HEK293T (cell line): ENCODE results near the gene CPXM1.
A peak's percentile ranks its signal among the peaks of the same experiment; 100 is the strongest.

Source experiments
- BHLHE40 ChIP-seq: fragments of 450-650 bp; IDR thresholded peaks from 2 replicates; pipeline ENCODE4 v1.6.1; 2016; ENCODE audit warnings: mild to moderate bottlenecking, moderate library complexity, borderline replicate concordance
- CTBP1 ChIP-seq: fragments of 450-650 bp; IDR thresholded peaks from 2 replicates; pipeline ENCODE4 v1.6.1; 2016; ENCODE audit warnings: borderline replicate concordance
- ELF4 ChIP-seq: fragments of 450-650 bp; IDR thresholded peaks from 2 replicates; pipeline ENCODE4 v1.6.1; 2017; ENCODE audit warnings: antibody characterized with exemption
- FOXK2 ChIP-seq: fragments of 450-650 bp; IDR thresholded peaks from 2 replicates; pipeline ENCODE4 v1.6.1; 2016; ENCODE audit warnings: mild to moderate bottlenecking
- FOXM1 ChIP-seq: fragments of 450-650 bp; IDR thresholded peaks from 2 replicates; pipeline ENCODE4 v1.6.1; 2017; ENCODE audit warnings: mild to moderate bottlenecking, borderline replicate concordance
- HDGF ChIP-seq: fragments of 450-650 bp; IDR thresholded peaks from 2 replicates; pipeline ENCODE4 v1.6.1; 2017; ENCODE audit warnings: antibody characterized with exemption, borderline replicate concordance
- L3MBTL2 ChIP-seq: fragments of 450-650 bp; conservative IDR thresholded peaks from 2 replicates; pipeline ENCODE4 v1.6.1; 2016; ENCODE audit warnings: mild to moderate bottlenecking
- NFRKB ChIP-seq: fragments of 450-650 bp; IDR thresholded peaks from 2 replicates; pipeline ENCODE4 v1.6.1; 2016; ENCODE audit warnings: mild to moderate bottlenecking, moderate library complexity
- PKNOX1 ChIP-seq: fragments of 450-650 bp; IDR thresholded peaks from 2 replicates; pipeline ENCODE4 v1.6.1; 2016
- SP1 ChIP-seq: fragments of 450-650 bp; IDR thresholded peaks from 2 replicates; pipeline ENCODE4 v1.6.1; 2017
- SUZ12 ChIP-seq: fragments of 450-650 bp; IDR thresholded peaks from 2 replicates; pipeline ENCODE4 v1.6.1; 2016; ENCODE audit warnings: mild to moderate bottlenecking
- TARDBP ChIP-seq: fragments of 450-650 bp; IDR thresholded peaks from 2 replicates; pipeline ENCODE4 v1.6.1; 2016
- ZNF384 ChIP-seq: fragments of 450-650 bp; IDR thresholded peaks from 2 replicates; pipeline ENCODE4 v1.6.1; 2016

- no peak for TF ChIP-seq ZNF384
- TF ChIP-seq TARDBP, result no peak
- peak; percentile 98 for TF ChIP-seq L3MBTL2
- TF ChIP-seq BHLHE40, result no peak
- no peak for TF ChIP-seq FOXM1
- TF ChIP-seq SP1, result no peak
- TF ChIP-seq ELF4, result peak; percentile 75
- TF ChIP-seq SUZ12, result no peak
- TF ChIP-seq FOXK2, result no peak
- TF ChIP-seq NFRKB, result no peak
- no peak for TF ChIP-seq PKNOX1
- no peak for TF ChIP-seq CTBP1
- no peak for TF ChIP-seq HDGF
Measured at GRCh38 chr20:2840138-2840966, 39.9 kb upstream of the CPXM1 start, which contains the start of the genes PCED1A and VPS16.
